GM23338 (cell line): Measurements from ENCODE around the gene CHD9. TPM values are rescaled to one million over a fixed set of nuclear protein-coding genes. Genes with fewer than 3 reads are reported as not detected.

Source experiments
- CTCF ChIP-seq, 2 experiments: fragments of 200-600 bp in 1 of 2; sonication (generic) in 1 of 2; conservative IDR thresholded peaks; 2 replicates each; pipeline versions ENCODE4 v1.5.1 to v1.6.1; 2016 to 2017; ENCODE audit warnings: antibody characterized with exemption in 2 of 2, low read depth in 2 of 2, mild to moderate bottlenecking in 2 of 2, moderate library complexity in 1 of 2
- ETS1 ChIP-seq: IDR thresholded peaks from 2 replicates; pipeline ENCODE4 v1.6.1; 2016; ENCODE audit warnings: antibody characterized with exemption
- EZH2 ChIP-seq: fragments of 200-600 bp; sonication (generic); IDR thresholded peaks from one replicate; pipeline ENCODE4 v1.8.0; 2017; ENCODE audit warnings: antibody characterized with exemption, mild to moderate bottlenecking, low read depth; ENCODE audit not compliant: unreplicated experiment
- NANOG ChIP-seq: IDR thresholded peaks from 2 replicates; pipeline ENCODE4 v1.6.1; 2016; ENCODE audit warnings: antibody characterized with exemption, borderline replicate concordance
- POLR2AphosphoS5 ChIP-seq: IDR thresholded peaks from 2 replicates; pipeline ENCODE4 v1.6.1; 2016; ENCODE audit warnings: antibody characterized with exemption, low read depth
- ZNF114 ChIP-seq: fragments of 250-450 bp; sonication (Bioruptor Pico); IDR thresholded peaks from 2 replicates; pipeline ENCODE4 v1.5.0; 2020; ENCODE audit warnings: mild to moderate bottlenecking, moderate library complexity
- ZNF331 ChIP-seq: fragments of 250-450 bp; sonication (Bioruptor Pico); IDR thresholded peaks from 2 replicates; pipeline ENCODE4 v1.5.0; 2020; ENCODE audit warnings: low read depth, mild to moderate bottlenecking, moderate library complexity
- ZNF462 ChIP-seq: fragments of 250-450 bp; sonication (Bioruptor Pico); IDR thresholded peaks from 2 replicates; pipeline ENCODE4 v1.5.0; 2020; ENCODE audit warnings: mild to moderate bottlenecking, moderate library complexity
- polyA plus RNA-seq: library from polyadenylated mRNA; unstranded; fragments of >200 nt; fragmentation: Nextera tagmentation; extraction: Ambion mirVana; gene quantifications from 2 replicates; pipeline ENCODE4 v1.2.1, GENCODE V29; 2016
- total RNA-seq: library from RNA; depleted of rRNA; stranded (reverse); fragments of >200 nt; shearing (Covaris generic); gene quantifications from 2 replicates; pipeline ENCODE4 v1.2.3, GENCODE V29; 2014

Gene CHD9
- total and polyA plus RNA-seq, 2 experiments from 2014 or later: 18.8 to 46.6 TPM

- TF ChIP-seq ZNF462 (CRISPR knock-in tag) (no peak), EZH2 (no peak), ETS1 (no peak), CTCF (conservative IDR thresholded peaks at IDR 0.05; ENCODE audit: low read depth in 2 of 2) (no peak), POLR2AphosphoS5 (no peak), ZNF114 (CRISPR knock-in tag) (no peak), ZNF331 (no peak), NANOG (no peak)
Observed at GRCh38 chr16:53100131-53100748, 45.4 kb downstream of the CHD9 start (continued).
